GM20000 (cell line): Measurements from ENCODE around the gene CCDC106.

ENCODE experiments used
- DNase-seq: peaks from one replicate; pipeline ENCODE4 v3.0.0; 2012; ENCODE audit warnings: low spot score
- TF ChIP-seq, protein P1 (sequence below): IDR thresholded peaks from 2 replicates; pipeline ENCODE4 v1.5.1; 2012; ENCODE audit warnings: mild to moderate bottlenecking, control low read depth; ENCODE audit errors: extremely low read depth, missing control alignments

The CCDC106 gene

DNA sequence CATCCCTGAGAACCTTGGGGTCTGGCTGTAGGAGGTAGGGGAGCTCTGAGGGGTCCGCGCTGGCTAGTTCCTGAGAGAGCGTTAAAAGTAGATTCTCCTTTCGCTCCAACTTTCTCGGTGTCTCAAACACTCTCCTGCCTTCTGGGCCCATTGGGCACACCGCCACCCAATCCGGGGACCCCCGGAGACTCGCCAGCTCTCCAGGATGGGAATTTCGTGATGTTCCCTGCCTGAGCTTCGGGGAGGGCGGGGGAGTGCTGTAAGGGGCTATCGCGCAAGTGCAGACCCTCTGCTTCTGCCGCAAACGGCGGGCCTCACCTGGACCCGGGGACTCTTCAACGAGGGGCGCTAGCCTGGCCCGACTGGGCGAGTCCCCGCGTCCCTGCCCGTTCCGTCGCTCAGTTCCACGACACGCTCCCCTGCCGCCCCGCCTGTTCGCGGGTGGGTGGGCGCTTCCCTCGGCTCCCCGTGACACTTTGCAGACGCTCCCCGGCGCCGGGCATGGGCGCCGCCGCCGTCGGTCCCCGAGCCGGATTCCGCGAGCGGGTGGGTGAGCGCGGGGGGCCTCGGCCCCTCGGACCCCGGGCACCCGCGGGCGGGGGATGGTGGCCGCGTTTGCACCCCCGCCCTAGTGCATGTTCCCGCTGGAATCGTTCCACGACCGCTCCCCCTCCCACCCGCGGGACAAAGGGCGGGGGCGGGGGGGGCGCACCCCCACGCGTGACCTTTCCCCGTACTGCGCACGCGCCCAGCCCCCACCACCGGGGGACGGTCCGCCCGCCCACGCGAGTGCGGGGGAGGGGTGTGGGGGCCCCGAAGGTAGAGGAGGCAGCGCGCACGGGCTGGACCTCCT lies at the start of gene CCDC106:
Gene CCDC106 (plus strand): TSS at position 481 of the 853 bp plus-strand sequence. CDS start 835 bp downstream, outside the sequence.
- TF ChIP-seq, protein P1, sequence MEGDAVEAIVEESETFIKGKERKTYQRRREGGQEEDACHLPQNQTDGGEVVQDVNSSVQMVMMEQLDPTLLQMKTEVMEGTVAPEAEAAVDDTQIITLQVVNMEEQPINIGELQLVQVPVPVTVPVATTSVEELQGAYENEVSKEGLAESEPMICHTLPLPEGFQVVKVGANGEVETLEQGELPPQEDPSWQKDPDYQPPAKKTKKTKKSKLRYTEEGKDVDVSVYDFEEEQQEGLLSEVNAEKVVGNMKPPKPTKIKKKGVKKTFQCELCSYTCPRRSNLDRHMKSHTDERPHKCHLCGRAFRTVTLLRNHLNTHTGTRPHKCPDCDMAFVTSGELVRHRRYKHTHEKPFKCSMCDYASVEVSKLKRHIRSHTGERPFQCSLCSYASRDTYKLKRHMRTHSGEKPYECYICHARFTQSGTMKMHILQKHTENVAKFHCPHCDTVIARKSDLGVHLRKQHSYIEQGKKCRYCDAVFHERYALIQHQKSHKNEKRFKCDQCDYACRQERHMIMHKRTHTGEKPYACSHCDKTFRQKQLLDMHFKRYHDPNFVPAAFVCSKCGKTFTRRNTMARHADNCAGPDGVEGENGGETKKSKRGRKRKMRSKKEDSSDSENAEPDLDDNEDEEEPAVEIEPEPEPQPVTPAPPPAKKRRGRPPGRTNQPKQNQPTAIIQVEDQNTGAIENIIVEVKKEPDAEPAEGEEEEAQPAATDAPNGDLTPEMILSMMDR, result no peak
- DNase-seq, result peak; percentile 74

DNA sequence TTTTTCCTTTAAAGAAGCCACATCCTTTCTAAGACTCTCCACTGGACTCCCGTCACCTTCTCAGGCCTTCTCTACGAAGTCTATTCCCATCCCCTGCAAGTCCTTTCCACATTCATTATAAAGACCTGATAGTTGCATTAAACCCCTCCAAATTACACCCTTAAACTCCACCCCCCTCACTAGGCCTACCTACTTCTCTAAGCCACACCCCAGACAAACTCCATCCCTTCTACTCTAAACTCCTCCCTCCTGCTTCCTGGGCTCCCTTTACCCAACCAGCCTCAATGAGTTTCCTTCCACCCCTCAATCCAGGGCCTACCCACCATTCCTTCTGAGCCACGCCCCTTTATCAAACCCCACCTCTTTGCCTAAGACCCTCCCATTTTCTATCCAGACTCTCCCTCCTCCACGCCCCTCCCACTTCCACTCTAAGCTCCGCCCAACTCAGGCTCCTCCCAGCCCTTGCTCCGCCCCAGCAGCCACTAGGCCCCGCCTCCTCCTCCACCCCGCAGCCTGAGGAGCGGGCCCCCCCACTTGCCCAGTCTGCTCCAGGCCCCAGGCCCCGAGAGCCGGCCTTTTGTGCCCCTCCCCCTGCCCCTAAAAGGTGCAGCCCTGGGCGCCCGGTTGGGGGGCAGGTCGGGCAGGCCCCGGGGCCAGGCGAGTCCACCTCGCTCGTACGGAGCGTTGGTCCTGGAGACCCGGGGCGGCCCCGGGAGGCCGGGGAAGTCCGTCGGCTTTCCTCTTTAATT lies 49.1 kb upstream of the CCDC106 start:
- DNase-seq, result peak; percentile 91
- TF ChIP-seq, protein P1, result no peak

DNA sequence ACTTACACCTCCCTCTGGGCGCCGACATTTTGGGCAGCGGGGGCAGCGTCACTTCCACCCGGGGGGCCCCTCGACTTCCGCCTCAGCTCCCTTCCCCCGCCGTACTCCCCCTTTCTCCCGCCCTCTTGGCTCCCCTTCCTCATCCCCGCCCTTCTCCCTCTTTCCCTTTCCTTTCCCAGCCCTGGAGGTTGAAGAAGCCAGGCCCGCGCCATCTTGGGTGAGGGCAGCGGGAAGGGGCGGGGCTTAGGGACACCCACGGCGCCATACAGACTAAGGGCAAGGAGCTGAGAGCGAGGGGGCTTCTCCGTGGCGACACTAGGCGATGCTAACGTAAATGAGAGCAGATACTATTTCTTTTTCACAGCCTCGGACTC lies 48.6 kb upstream of the CCDC106 start, which contains the start of gene FIZ1:
Gene FIZ1 (minus strand): TSS at position 50 of the 374 bp plus-strand sequence. CDS start 1,652 bp downstream, outside the sequence.
- DNase-seq, result peak; percentile 91
- TF ChIP-seq, protein P1, result no peak

DNA sequence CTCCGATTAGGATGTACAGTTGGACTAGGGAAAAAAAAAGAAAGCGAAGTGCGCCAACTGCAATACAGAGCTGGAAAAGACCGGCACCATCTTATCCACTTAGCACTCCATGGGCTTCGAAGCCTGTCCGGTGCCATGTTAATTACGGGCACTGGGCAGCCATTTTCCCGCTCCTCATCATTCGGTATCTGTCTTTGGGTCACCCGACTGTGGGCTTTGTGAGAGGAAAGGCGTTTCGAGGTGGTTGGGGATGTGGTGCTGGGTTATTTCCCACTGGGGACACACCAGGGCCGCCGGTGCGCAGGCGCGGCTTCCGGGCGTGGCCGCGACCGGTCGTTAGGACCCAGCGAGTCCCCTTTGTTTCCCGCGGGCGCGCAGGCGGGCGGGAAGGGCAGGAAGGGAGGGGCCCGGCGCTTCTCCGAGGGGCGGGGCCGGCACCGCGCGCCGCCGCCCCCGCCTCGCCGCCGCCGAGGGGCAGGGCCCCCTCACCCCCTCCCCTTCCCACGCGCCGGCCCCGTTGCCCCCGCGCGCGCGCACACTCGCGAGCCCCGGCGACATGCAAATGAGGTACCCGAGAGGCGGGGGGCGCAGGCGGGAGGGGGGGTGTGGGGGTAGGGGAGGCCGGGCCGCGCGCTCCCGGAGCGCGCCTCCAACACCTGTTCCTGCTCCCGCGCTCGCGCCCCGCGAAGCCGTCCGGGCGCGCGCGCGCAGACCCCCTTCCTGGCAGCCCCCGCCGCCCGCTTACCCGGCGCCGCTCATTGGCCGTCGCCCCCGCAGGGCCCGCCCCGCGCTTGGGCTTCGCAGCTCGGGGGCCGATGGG lies 48.0 kb upstream of the CCDC106 start, which contains the start of gene ZNF524:
Gene ZNF524 (plus strand): TSS at position 447 of the 820 bp plus-strand sequence. CDS start 1,825 bp downstream, outside the sequence.
- peak; percentile 94 for DNase-seq
- TF ChIP-seq, protein P1, result no peak

DNA sequence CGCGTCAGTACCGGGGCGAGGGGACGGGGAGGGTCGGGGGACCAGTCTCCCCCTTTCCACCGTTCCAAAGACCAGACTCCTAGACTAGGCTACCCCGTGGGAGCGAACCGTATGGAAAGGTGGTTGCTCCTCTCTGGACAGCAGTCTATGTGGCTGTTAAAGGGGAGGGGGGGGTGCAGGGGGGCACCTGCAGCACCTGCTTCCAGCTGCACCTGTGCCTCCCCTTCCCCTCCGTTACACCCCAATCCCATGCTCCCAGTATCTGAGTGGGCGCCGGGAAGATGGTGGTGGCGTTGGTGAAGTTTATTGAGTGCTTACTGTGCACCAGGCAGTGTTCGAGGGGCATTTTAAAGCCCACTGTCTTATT lies 47.4 kb upstream of the CCDC106 start:
- no peak for DNase-seq
- TF ChIP-seq, protein P1, result no peak

DNA sequence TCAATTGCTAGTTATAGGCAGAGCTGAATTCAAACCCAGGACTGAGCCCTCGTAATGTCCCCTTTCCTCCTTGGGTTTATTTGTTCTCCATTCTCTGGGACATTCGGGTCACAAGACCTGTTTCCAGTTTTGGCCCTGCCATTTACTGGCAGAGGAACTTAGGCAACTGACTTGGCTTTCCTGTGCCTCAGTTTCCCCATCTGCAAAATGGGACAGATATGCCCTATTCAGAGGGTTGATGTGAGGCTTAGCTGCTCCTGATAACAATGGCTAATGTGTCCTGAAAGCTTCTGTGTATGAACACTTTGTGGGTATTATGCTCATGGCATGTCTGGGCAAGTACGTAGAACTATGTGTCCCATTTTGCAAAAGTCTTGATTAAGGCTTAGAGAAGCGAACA lies 46.9 kb upstream of the CCDC106 start:
- TF ChIP-seq, protein P1, result no peak
- no peak for DNase-seq
